GM18517 (cell line): ENCODE results near the gene KRT20.

Source experiments
- ATAC-seq: cut with Tn5 transposase; IDR thresholded peaks from one replicate; pipeline ENCODE4 v1.9.1; 2021; ENCODE audit warnings: mild to moderate bottlenecking, moderate library complexity; ENCODE audit not compliant: unreplicated experiment

Gene KRT20

GRCh38 chr17:40854175-40854814 is 30.7 kb downstream of the KRT20 start:
- ATAC-seq = no peak

GRCh38 chr17:40852364-40852763 is 32.7 kb downstream of the KRT20 start:
- no peak for ATAC-seq

- no peak for ATAC-seq
Observed at GRCh38 chr17:40850293-40850972, 34.6 kb downstream of the KRT20 start.

- no peak for ATAC-seq
Observed at GRCh38 chr17:40849723-40850122, 35.3 kb downstream of the KRT20 start.

- ATAC-seq = no peak
Observed at GRCh38 chr17:40848583-40849235, 36.3 kb downstream of the KRT20 start.

- ATAC-seq = no peak
Observed at GRCh38 chr17:40846515-40847144, 38.4 kb downstream of the KRT20 start.

GRCh38 chr17:40844671-40845107 is 40.4 kb downstream of the KRT20 start:
- no peak for ATAC-seq

GRCh38 chr17:40843242-40843641 is 41.8 kb downstream of the KRT20 start:
- ATAC-seq = no peak

- no peak for ATAC-seq
Observed at GRCh38 chr17:40841246-40841645, 43.8 kb downstream of the KRT20 start.

- ATAC-seq = no peak
Observed at GRCh38 chr17:40839194-40839593, 45.8 kb downstream of the KRT20 start.

GRCh38 chr17:40836020-40836419 is 49.0 kb downstream of the KRT20 start:
- no peak for ATAC-seq

GRCh38 chr17:40833882-40834281 is 51.2 kb downstream of the KRT20 start:
- ATAC-seq = no peak

GRCh38 chr17:40832840-40833239 is 52.2 kb downstream of the KRT20 start:
- no peak for ATAC-seq

- ATAC-seq = no peak
Observed at GRCh38 chr17:40830085-40830776, 54.8 kb downstream of the KRT20 start.

GRCh38 chr17:40828454-40829044 is 56.5 kb downstream of the KRT20 start:
- no peak for ATAC-seq

GRCh38 chr17:40827746-40828453 is 57.1 kb downstream of the KRT20 start:
- no peak for ATAC-seq
